ENCODE measurements around the gene YAF2. TPM values are rescaled to one million over a fixed set of nuclear protein-coding genes. Genes with fewer than 3 reads are reported as not detected.
"Not testable (repeated sequence)": the region's sequence is repeated elsewhere in the genome, so short reads cannot be mapped to it uniquely, and the experiment has no call there.

Gene YAF2
- total and polyA plus RNA-seq, 2 experiments from 2014 or later, result 1.0 TPM

- H3K27ac ChIP-seq (ENCODE audit: low read depth), result no peak overlapping the region
- H3K9me2 ChIP-seq (ENCODE audit: insufficient read depth), result no peaks in the 10 kb centered on the region; the same call in 1 of the 2 replicates
- ATAC-seq (no peak), DNase-seq (ENCODE audit: low spot score) (no peak)
- Mint-ChIP-seq H3K27ac (no peak overlapping the region), H3K27me3 (ENCODE audit: insufficient read depth, low read depth, poor library complexity) (peaks cover 3% of the 10 kb centered on the region), H3K9me3 (peaks cover 10% of the 10 kb centered on the region; the same call in 2 of the 3 replicates), H3K4me1 (no peaks in the 10 kb centered on the region), H3K4me3 (no peak overlapping the region), H3K36me3 (ENCODE audit: low read depth) (no peaks in the 10 kb centered on the region)
- H3F3A ChIP-seq (replicated peaks; ENCODE audit: low read depth), result no peaks in the 10 kb centered on the region
- H3K4me2 ChIP-seq, result no peak overlapping the region
- H3K36me3 ChIP-seq (ENCODE audit: insufficient read depth), result no peaks in the 10 kb centered on the region
- no peaks in the 10 kb centered on the region for H3K4me1 ChIP-seq (ENCODE audit: insufficient read depth)
- H3K79me2 ChIP-seq (replicated peaks; ENCODE audit: insufficient read depth), result no peaks in the 10 kb centered on the region
- no peaks in the 10 kb centered on the region for H3K27me3 ChIP-seq (ENCODE audit: insufficient read depth)
- H3K4me3 ChIP-seq, result no peak overlapping the region
- H2AFZ ChIP-seq, result no peak overlapping the region
- no peak for TF ChIP-seq EZH2 (IDR thresholded peaks at IDR 0.05; ENCODE audit: low read depth, unreplicated experiment)
- H4K20me1 ChIP-seq (replicated peaks; ENCODE audit: insufficient read depth), result peaks cover 7% of the 10 kb centered on the region; the same call in 1 of the 2 replicates
Measured at GRCh38 chr12:42259699-42260098, 21.7 kb upstream of the YAF2 start.

- DNase-seq (ENCODE audit: low spot score), result no peak
- Mint-ChIP-seq H3K36me3 (ENCODE audit: low read depth) (no peaks in the 10 kb centered on the region), H3K27me3 (ENCODE audit: insufficient read depth, low read depth, poor library complexity) (peaks cover 3% of the 10 kb centered on the region), H3K4me3 (no peak overlapping the region), H3K9me3 (peaks cover 10% of the 10 kb centered on the region; the same call in 2 of the 3 replicates), H3K27ac (no peak overlapping the region), H3K4me1 (no peaks in the 10 kb centered on the region)
- H4K20me1 ChIP-seq (replicated peaks; ENCODE audit: insufficient read depth), result no peaks in the 10 kb centered on the region
- TF ChIP-seq ZNF331 (CRISPR knock-in tag; IDR thresholded peaks at IDR 0.05; ENCODE audit: low read depth) (no peak), EZH2 (IDR thresholded peaks at IDR 0.05; ENCODE audit: low read depth, unreplicated experiment) (no peak), POLR2AphosphoS5 (IDR thresholded peaks at IDR 0.05; ENCODE audit: low read depth) (no peak), ZNF114 (CRISPR knock-in tag; IDR thresholded peaks at IDR 0.05) (no peak), NANOG (IDR thresholded peaks at IDR 0.05; ENCODE audit: borderline replicate concordance) (no peak), STAT1 (IDR thresholded peaks at IDR 0.05; ENCODE audit: unreplicated experiment) (no peak), JUNB (IDR thresholded peaks at IDR 0.05; ENCODE audit: unreplicated experiment) (no peak)
- H3F3A ChIP-seq (replicated peaks; ENCODE audit: low read depth), result no peaks in the 10 kb centered on the region
- no peaks in the 10 kb centered on the region for H3K36me3 ChIP-seq (ENCODE audit: insufficient read depth)
- H3K4me2 ChIP-seq, result no peak overlapping the region
- H3K27me3 ChIP-seq (ENCODE audit: insufficient read depth), result peaks cover 20% of the 10 kb centered on the region
- no peak overlapping the region for H2AFZ ChIP-seq
- no peak for ATAC-seq
- H3K9me2 ChIP-seq (ENCODE audit: insufficient read depth), result no peaks in the 10 kb centered on the region; the same call in 1 of the 2 replicates
- no peaks in the 10 kb centered on the region for H3K79me2 ChIP-seq (replicated peaks; ENCODE audit: insufficient read depth)
- no peak overlapping the region for H3K4me3 ChIP-seq
- H3K27ac ChIP-seq (ENCODE audit: low read depth), result no peak overlapping the region
- H3K4me1 ChIP-seq (ENCODE audit: insufficient read depth), result no peaks in the 10 kb centered on the region
Measured at GRCh38 chr12:42255866-42256261, 17.8 kb upstream of the YAF2 start.

GRCh38 chr12:42255221-42255865 lies 17.3 kb upstream of the YAF2 start:
- H3K27me3 Mint-ChIP-seq (ENCODE audit: insufficient read depth, low read depth, poor library complexity), result peaks cover 5% of the 10 kb centered on the region
- H3K36me3 Mint-ChIP-seq (ENCODE audit: low read depth), result no peaks in the 10 kb centered on the region
- no peak for ATAC-seq
- peak; percentile 31 for DNase-seq (ENCODE audit: low spot score)
- Histone ChIP-seq H3K4me2 (no peak overlapping the region), H3K4me3 (no peak overlapping the region), H3K79me2 (replicated peaks; ENCODE audit: insufficient read depth) (no peaks in the 10 kb centered on the region), H3K4me1 (ENCODE audit: insufficient read depth) (no peaks in the 10 kb centered on the region), H3K36me3 (ENCODE audit: insufficient read depth) (no peaks in the 10 kb centered on the region), H4K20me1 (replicated peaks; ENCODE audit: insufficient read depth) (no peaks in the 10 kb centered on the region; the same call in 1 of the 2 replicates), H3K27ac (ENCODE audit: low read depth) (no peak overlapping the region), H3K27me3 (ENCODE audit: insufficient read depth) (peaks cover 25% of the 10 kb centered on the region), H3F3A (replicated peaks; ENCODE audit: low read depth) (no peaks in the 10 kb centered on the region), H2AFZ (no peak overlapping the region), H3K9me2 (ENCODE audit: insufficient read depth) (no peaks in the 10 kb centered on the region; the same call in 1 of the 2 replicates)
- H3K9me3 Mint-ChIP-seq, result peaks cover 10% of the 10 kb centered on the region; the same call in 2 of the 3 replicates
- no peak overlapping the region for H3K27ac Mint-ChIP-seq
- no peaks in the 10 kb centered on the region for H3K4me1 Mint-ChIP-seq
- TF ChIP-seq CTCF (conservative IDR thresholded peaks at IDR 0.05; ENCODE audit: low read depth in 2 of 2) (peak; percentile 20 to 21; a peak in 3 of 4 replicates), NANOG (IDR thresholded peaks at IDR 0.05; ENCODE audit: borderline replicate concordance) (no peak)
- H3K4me3 Mint-ChIP-seq, result no peak overlapping the region

GRCh38 chr12:42252645-42253044 lies 14.6 kb upstream of the YAF2 start:
- peaks cover 14% of the 10 kb centered on the region for H3K27me3 Mint-ChIP-seq (ENCODE audit: insufficient read depth, low read depth, poor library complexity)
- not testable (repeated sequence) for H3F3A ChIP-seq (replicated peaks; ENCODE audit: low read depth); H2AFZ ChIP-seq; H3K4me1 ChIP-seq (ENCODE audit: insufficient read depth); DNase-seq (ENCODE audit: low spot score); H3K79me2 ChIP-seq (replicated peaks; ENCODE audit: insufficient read depth); H3K27ac Mint-ChIP-seq; H3K4me1 Mint-ChIP-seq; H3K27ac ChIP-seq (ENCODE audit: low read depth); H3K9me3 Mint-ChIP-seq; H4K20me1 ChIP-seq (replicated peaks; ENCODE audit: insufficient read depth); H3K4me2 ChIP-seq; H3K36me3 ChIP-seq (ENCODE audit: insufficient read depth); ATAC-seq; H3K9me2 ChIP-seq (ENCODE audit: insufficient read depth); H3K36me3 Mint-ChIP-seq (ENCODE audit: low read depth); H3K4me3 Mint-ChIP-seq; H3K4me3 ChIP-seq
- H3K27me3 ChIP-seq (ENCODE audit: insufficient read depth), result peaks cover 49% of the 10 kb centered on the region

GRCh38 chr12:42249033-42249432 lies 11.0 kb upstream of the YAF2 start:
- not testable (repeated sequence) for H3K27ac ChIP-seq (ENCODE audit: low read depth); H3K9me3 Mint-ChIP-seq; H3K4me1 ChIP-seq (ENCODE audit: insufficient read depth); H2AFZ ChIP-seq; H3K79me2 ChIP-seq (replicated peaks; ENCODE audit: insufficient read depth); H3K9me2 ChIP-seq (ENCODE audit: insufficient read depth); H3K27ac Mint-ChIP-seq; H3K4me1 Mint-ChIP-seq; H3K36me3 Mint-ChIP-seq (ENCODE audit: low read depth); H3K4me3 ChIP-seq; H3F3A ChIP-seq (replicated peaks; ENCODE audit: low read depth); DNase-seq (ENCODE audit: low spot score); H3K4me3 Mint-ChIP-seq; ATAC-seq; H4K20me1 ChIP-seq (replicated peaks; ENCODE audit: insufficient read depth); H3K4me2 ChIP-seq; H3K36me3 ChIP-seq (ENCODE audit: insufficient read depth)
- peaks cover 45% of the 10 kb centered on the region for H3K27me3 Mint-ChIP-seq (ENCODE audit: insufficient read depth, low read depth, poor library complexity)
- H3K27me3 ChIP-seq (ENCODE audit: insufficient read depth), result peaks cover 85% of the 10 kb centered on the region
